AG08396 (cell line): Measurements from ENCODE around the gene CCDC152.
"Not testable (repeated sequence)": the region's sequence is repeated elsewhere in the genome, so short reads cannot be mapped to it uniquely, and the experiment has no call there.

Experiments used
- DNase-seq: peaks from one replicate; pipeline ENCODE4 v3.0.0; 2012; ENCODE audit warnings: low spot score, mixed read lengths

The CCDC152 gene, protein sequence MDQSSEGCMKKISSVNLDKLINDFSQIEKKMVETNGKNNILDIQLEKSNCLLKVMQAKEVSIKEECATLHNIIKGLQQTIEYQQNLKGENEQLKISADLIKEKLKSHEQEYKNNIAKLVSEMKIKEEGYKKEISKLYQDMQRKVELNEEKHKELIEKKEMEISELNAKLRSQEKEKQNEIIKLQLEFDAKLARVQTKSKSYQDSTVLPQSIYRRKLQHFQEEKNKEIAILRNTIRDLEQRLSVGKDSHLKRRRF

GRCh38 chr5:42756606-42757601 lies at the start of gene CCDC152:
Gene CCDC152 (plus strand): TSS chr5:42756818. CDS start chr5:42759122, 2,304 bp downstream.
- no peak for DNase-seq

GRCh38 chr5:42715785-42716184 lies 40.8 kb upstream of the CCDC152 start:
- no peak for DNase-seq

GRCh38 chr5:42718591-42718990 lies 38.0 kb upstream of the CCDC152 start:
- DNase-seq, result no peak

DNA sequence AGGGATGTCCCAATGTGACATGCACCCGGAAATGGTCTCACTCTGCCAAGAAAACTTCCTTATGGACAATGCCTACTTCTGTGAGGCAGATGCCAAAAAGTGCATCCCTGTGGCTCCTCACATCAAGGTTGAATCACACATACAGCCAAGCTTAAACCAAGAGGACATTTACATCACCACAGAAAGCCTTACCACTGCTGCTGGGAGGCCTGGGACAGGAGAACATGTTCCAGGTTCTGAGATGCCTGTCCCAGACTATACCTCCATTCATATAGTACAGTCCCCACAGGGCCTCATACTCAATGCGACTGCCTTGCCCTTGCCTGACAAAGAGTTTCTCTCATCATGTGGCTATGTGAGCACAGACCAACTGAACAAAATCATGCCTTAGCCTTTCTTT lies 37.6 kb upstream of the CCDC152 start:
- DNase-seq, result no peak

GRCh38 chr5:42720251-42720650 lies 36.4 kb upstream of the CCDC152 start:
- no peak for DNase-seq

DNA sequence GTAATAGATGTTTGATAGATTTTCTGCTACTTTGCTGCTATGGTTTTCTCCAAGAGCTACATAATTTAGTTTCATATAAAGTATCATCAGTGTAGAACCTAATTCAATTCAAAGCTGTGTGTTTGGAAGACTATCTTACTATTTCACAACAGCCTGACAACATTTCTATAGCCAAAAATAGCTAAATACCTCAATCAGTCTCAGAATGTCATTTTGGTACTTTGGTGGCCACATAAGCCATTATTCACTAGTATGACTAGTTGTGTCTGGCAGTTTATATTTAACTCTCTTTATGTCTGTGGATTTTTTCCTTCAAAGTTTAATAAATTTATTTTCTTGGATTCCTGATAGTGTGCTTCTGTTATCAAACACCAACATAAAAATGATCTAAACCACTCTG lies 35.1 kb upstream of the CCDC152 start:
- DNase-seq, result no peak

DNA sequence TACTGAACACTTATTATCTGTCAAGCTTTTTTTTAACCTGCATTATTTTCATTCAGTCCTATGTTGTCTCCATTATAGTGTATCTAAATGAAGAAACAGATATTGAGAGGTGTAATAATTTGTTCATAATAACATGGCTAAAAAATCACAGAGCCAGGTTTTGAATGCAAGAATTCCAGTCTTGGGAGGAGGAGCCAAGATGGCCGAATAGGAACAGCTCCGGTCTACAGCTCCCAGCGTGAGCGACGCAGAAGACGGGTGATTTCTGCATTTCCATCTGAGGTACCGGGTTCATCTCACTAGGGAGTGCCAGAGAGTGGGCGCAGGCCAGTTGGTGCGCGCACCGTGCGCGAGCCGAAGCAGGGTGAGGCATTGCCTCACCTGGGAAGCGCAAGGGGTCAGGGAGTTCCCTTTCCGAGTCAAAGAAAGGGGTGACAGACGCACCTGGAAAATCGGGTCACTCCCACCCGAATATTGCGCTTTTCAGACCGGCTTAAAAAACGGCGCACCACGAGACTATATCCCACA lies 22.0 kb upstream of the CCDC152 start:
- not testable (repeated sequence) for DNase-seq

- DNase-seq, result no peak
Observed at GRCh38 chr5:42740920-42741319, 15.7 kb upstream of the CCDC152 start.

- no peak for DNase-seq
Observed at GRCh38 chr5:42745426-42745825, 11.2 kb upstream of the CCDC152 start.

DNA sequence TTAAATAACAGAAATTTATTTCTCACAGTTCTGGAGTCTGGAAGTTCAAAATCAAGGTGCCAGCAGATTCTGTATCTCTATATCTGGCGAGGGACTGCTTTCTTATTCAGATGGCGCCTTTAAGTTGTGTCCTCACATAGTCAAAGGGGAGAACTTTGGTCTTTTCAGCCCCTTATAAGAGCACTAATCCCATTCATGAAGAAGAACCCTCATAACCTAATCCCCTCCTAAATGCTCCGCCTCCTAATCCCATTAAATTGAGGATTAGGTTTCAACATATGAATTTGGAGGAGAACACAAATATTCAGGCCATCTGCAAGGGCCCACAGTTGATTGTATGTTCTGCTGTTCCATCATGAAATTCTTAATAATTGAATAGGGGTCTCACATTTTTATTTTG lies 10.8 kb upstream of the CCDC152 start:
- DNase-seq, result no peak

GRCh38 chr5:42749020-42749419 lies 7.6 kb upstream of the CCDC152 start:
- no peak for DNase-seq

GRCh38 chr5:42750507-42750906 lies 6.1 kb upstream of the CCDC152 start:
- no peak for DNase-seq

- no peak for DNase-seq
Observed at GRCh38 chr5:42751044-42751443, 5.6 kb upstream of the CCDC152 start.

DNA sequence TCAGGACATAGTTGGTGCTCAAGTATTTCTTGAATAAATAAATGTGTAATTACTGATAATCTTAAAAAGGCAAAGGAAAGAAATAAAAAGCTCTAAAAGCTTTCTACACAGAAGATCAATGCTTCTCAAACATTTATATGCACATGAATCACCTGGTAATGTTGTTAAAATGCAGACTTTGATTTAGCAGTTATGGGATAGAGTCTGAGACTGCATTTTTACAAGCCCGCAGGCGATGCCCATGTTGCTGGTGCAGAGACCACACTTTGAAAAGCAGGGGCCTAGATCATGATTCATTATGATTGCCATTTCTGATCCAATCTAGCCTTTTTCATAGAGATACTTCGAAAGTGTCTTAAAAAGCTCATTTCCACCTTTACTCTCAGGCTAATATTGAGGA lies 3.5 kb upstream of the CCDC152 start:
- DNase-seq, result no peak

GRCh38 chr5:42759456-42759855 lies 2.8 kb downstream of the CCDC152 start:
- no peak for DNase-seq

GRCh38 chr5:42760426-42760825 lies 3.8 kb downstream of the CCDC152 start:
- DNase-seq, result no peak

- DNase-seq, result no peak
Observed at GRCh38 chr5:42761791-42762190, 5.2 kb downstream of the CCDC152 start.

DNA sequence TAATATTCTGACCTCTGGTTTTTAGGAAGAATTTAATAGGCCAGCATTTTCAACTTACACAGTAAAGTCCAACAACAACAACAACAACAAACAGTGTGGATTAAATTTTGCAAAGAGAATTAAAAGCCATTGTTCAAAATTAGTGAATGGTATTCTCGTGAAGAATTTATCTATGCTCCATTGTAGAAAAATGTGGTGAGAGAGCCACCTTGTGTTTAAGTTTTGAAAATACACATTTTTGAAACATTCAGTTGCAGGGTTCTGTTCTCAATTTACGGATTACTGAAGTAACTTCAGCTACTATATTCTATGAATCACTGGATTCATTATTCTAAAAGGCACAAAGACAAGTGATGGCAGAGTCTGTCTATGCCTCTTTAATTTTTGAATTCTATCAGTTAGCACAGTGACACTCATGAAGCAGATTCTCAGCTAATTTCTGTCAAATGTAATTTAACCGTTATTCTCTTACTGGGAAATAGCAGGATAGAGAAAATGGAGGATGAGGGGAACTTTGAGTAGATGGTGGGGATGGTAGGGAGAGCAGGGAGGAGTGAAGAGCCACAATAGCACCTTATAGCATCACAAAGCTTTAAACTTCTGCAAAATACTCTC lies 11.0 kb downstream of the CCDC152 start:
- peak; percentile 12 for DNase-seq

- no peak for DNase-seq
Observed at GRCh38 chr5:42768106-42768504, 11.5 kb downstream of the CCDC152 start.

- DNase-seq, result no peak
Observed at GRCh38 chr5:42770003-42770402, 13.4 kb downstream of the CCDC152 start.

DNA sequence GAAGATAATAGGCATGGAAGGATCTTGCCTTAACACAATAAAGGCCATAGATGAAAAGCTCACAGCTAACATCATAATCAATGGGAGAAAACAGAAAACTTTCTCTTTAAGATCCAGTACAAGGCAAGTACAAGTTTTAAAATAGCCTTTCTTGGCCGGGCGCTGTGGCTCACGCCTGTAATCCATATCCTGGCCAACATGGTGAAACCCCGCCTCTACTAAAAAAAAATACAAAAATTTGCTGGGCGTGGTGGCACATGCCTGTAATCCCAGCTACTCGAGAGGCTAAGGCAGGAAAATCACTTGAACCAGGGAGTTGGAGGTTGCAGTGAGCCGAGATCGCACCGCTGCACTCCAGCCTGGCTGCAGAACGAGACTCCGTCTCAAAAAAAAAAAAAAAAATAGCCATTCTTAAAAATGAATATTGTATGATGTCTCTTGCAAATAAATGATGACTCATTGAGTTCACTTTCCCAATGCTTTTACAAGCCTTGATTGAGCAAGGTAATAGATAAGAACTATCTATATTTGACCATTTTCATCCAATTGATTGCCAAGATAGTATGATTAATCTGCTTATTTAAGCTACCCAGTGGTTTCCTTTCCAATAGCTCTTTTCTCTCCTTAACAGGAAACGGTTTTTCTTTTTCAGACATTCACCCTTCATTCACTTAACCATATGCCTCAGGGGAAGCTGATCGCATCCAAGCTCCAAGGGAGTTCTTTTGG lies 15.8 kb downstream of the CCDC152 start:
- DNase-seq, result no peak

- DNase-seq, result no peak
Observed at GRCh38 chr5:42779083-42779482, 22.5 kb downstream of the CCDC152 start.
